Ammon's horn (tissue), 1 donor: ENCODE results near the gene LRIT1.
A peak's percentile ranks its signal among the peaks of the same experiment; 100 is the strongest.

Source experiments
- DNase-seq: peaks from one replicate; pipeline ENCODE4 v3.0.0-alpha.2; 2016; ENCODE audit warnings: low spot score

Gene LRIT1

DNA sequence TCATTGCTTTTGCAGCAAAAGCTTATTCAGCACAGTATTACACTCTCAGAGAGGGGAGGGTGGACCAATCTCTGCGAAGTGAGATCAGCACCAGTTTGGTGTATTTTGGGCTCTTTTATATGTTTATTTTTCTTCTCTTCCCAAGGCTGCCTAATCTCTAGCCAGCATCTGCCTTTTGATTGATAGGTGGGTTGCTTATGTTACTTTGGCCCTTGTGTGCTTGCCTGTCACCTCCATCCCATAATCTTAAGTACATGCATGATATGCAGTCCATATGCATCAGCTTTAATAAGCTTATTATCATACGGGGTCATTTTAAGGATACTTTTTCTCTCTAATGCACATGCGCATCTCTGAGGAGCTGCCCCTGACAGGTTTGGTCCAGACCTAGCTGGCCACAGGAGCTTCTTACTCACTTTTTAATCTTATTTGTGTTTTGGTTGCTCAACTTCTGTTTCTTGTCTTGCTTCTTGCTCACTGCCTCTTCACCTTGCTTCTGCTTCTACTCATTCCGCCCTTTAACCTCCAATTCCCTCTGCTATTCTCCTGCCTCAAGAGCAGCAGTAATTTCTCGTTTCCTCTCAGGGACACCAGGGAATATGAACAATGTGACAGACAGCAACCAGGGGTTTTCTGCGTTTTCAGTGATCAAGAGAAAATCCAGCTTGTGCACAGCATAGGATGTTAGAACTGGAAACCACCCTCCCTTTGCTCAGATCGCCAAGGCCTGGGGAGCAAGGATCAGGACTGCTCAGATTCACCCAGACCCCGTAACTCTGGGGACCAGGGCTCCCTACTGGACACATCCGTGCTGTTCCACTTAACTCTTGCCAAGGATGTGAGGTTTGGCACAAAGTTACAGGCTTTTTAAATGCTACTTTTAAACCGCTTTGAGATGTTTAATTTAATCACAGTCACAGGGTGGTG, 13.5 kb upstream of the LRIT1 start:
- no peak for DNase-seq

DNA sequence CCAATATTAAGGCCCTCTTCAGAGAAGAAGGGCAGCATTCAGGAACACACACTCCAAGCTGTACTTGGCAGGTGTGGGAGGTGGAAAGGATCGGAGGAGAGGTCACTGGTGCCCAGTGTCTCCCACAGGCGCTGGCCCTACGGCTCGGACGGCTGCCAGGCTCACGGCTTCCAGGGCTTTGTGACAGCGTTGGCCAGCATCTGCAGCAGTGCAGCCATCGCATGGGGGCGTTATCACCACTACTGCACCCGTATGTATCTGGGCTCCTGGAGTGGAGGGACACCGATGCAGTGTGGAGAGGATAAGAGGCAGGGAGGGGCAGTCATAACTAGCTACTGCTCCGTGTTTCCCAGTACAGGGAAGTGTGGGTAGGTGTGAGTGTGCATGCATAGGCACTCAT, 7.4 kb upstream of the LRIT1 start:
- no peak for DNase-seq

DNA sequence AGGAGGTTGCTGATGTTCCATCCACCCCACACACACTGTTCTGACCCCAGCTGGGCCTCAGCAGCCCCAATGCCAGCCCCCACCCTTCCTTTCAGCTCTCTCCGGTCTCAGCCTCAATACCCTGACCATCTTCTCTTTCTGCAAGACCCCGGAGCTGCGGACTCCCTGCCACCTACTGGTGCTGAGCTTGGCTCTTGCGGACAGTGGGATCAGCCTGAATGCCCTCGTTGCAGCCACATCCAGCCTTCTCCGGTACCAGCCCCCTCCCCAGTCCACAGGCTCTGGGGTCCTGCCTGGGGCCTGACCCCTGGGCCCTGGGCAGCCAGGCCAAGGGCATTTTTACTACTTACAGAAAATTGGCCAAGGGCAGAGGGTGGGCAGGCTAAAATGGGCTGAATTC, 6.2 kb upstream of the LRIT1 start:
- DNase-seq, result no peak

DNA sequence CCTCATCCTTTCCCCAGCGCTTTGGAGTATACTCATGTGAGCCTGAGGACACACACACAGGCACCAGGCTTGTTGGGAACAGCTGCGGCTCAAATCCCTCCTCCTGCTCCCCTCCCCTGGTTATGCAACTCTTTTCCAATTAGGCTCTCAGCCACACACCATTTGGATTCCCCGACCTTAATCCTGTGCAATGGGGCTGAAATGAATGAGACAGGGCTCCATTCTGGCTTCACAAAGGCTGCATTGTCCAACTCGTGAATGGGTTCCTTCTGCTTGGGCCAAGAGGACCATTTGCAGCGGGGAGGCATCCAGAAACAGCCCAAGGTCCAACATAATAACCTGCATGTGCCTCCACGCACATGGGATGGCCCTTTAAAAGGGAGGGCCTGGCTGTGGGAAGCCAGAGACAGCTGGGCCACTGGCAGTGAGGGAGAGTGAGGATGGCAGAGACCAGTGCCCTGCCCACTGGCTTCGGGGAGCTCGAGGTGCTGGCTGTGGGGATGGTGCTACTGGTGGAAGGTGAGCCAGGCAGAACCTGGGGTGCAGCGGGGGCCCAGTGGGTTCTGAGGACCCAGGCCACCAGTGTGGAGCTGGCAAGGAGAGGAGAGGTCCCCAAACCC, 3.4 kb upstream of the LRIT1 start, which contains the start of gene RGR:
RGR (plus strand) TSS at position 403 of the 620 bp plus-strand sequence; CDS start at position 441, 38 bp downstream.
- peak; percentile 98 for DNase-seq

DNA sequence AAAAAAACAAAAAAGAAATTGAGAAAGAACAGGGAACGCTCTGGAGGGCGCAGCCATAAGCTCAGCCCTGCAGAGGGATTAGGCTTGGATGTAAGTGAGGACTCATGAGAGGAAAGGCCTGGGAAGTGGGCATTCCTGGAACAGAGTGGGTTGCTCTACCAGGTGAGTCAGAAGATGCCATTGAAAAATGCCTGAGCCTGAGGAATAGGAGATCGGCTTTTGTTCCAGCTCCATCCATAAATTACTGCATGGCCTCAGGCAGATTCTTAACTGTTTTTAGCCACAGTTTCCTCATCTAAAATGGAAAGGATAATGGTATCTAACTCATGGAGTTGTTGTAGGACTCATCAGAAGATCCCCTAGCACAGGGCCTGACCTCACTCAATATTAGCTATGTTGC, 2.4 kb upstream of the LRIT1 start:
- no peak for DNase-seq

DNA sequence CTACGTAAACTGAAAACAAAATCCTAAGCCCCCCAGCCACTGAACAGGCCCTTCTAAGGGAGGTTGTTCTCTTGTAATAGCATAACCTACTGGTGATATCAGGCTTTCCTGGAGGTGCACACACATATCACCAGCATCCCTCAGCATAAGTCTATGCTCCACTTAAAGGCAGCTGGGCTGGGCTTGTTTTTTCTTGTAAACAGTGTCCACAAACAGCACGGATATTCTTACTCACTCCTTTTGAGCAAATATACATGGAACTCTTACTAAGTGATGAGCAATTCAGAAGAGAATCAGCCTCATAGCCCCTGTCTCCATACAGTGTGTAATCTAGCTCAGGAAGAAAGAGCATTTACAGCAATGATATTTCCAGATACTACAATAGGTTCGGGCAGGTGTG, 2.4 kb downstream of the LRIT1 start:
- no peak for DNase-seq

DNA sequence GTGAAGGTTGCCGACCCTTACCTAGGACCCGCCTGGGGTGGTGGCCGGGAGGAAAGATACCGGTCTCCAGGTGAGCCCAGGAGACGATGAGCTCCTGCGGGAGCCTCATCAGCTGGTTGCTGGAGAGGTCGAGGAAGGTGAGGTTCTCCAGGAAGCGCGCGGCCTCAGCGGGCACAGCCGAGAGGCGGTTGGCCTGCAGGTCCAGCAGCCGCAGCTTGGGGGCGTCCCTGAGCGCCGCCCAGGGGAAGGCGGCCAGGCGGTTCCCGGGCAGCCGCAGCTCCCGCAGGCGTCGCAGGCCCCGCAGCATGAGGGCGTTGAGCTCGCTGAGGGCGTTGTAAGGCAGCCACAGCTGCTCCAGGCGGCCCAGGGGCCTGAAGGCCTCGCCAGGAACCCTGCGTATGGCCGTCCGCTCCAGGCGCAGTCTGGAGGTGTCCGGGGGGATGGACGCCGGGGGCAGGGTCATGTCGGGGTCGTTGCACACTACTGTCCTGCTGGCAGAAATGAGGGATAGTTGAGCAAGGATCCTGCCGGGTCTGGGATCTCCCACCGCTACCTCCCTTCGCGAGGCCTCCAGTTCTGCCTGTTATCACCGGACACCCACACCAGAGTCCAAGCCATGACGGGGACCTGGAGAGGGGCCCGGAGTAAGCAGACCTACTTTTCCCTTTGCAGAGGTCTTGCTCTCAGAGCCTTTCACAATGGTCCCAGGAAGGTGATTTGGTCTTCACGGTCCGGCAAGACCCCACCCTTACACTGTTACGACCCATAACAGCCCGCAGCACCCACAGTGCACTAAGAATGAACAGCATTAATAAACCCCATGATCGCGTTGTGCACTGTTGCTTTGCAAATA, 3.9 kb downstream of the LRIT1 start:
- DNase-seq, result no peak

DNA sequence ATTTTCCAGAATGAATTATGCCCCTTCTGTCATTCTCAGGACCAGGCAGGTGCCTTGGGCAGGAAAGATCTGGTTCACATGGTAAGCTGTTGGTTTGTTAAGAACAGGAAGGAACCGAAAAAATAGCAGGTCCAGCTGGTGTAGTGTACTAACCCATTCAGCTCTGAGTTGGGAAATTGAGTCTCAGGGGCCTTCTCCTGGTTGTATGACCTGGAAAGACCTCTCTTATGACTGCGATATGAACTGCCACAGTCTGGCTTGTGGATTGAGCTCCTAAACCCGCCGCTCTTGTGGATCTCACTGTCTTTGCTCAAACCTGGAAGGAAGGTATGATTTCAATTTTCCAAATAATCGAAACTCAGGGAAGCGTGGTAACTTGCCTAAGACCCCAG, 4.5 kb downstream of the LRIT1 start:
- no peak for DNase-seq

DNA sequence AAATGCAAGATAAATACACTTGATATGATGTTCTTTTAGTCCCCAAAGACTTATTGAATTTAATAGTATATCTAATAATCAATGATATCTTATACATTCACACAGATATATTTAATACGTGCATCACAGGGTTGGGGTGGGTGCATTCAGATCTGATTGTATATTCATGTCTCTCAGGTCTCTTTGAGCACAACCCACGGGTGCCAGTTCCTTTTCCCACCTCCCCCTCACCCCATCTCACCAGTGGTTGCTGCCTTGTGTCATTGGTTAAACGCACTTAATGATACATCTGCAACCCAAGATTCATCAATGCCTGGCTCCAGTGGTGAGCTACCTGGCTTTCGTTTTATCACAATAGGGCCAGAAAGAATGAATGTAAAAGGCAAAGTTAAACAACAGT, 6.2 kb downstream of the LRIT1 start:
- no peak for DNase-seq

DNA sequence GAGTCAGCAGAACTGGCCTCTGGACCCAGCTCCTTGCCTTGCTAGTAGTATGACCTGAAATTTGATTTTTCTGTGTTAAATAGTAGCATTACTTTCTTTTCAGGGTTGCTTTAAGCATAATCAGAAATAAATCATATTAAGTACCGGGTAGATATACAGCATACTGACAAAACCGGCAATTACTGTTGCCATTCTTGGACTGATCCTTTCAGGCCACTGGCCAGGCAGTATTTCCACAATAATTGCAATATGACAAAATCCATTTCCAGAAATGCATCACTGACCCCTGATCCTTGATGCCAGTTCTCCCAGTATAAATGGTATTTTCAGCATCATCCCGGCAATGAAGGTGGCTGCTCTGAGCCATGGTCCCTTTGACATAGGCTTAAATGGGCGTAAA, 6.9 kb downstream of the LRIT1 start:
- DNase-seq, result no peak

DNA sequence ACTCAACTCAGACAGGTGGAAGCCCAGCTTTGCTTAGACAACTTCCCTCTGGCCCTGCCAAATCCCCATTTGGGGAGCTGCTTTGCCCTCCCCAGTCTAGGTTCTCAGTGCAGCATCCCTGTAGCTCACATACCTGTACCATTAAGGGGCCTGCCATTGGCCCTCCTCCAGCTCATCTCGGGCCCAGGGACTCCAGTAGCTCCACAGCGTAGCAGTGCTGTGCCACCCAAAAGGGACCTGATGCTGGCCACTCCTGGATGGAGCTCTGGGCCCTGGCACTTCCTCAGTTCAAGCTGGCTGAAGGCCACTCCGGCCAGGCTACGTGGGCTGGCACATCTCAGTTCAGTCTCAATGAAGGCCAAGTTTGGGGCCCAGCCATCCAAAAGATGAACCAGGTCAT, 7.4 kb downstream of the LRIT1 start:
- DNase-seq, result no peak

DNA sequence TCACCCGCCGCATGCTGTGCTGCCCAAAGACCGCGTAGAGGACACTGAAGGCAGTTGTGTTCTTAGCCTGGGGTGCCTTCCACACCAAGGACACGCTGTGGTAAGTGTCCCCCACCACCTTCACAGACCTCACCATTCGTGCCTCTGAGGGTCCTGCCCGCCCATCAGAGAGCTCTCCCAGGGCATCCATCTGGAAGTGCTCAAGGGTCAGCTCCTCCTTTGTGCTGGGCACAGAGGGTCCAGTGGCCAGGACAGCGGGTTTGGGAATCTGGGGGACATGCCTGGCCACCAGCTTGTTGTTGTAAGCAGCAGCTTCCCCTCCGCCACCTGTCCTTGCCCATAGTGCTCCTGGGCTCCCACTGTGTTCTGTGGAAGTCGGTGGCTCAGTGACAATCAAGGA, 9.0 kb downstream of the LRIT1 start:
- DNase-seq, result no peak

DNA sequence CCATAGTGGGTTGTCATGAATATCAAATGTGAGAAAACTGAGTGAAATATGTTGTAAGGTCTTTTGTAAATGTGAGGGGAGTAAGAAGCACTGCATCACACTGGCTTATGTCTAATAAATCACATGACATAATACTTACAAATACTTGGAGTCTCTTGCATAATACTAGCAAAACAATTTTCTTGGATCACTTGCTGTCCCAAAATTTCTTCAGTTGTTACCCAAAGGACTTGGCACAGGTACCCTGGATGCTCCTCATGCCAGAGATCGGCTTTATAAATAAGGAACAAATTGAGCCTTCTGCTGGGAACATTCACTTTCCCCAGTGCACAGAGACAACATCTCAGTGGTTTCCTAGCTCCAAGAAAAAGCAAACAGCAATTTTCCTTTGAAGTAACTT, 11.0 kb downstream of the LRIT1 start:
- no peak for DNase-seq

DNA sequence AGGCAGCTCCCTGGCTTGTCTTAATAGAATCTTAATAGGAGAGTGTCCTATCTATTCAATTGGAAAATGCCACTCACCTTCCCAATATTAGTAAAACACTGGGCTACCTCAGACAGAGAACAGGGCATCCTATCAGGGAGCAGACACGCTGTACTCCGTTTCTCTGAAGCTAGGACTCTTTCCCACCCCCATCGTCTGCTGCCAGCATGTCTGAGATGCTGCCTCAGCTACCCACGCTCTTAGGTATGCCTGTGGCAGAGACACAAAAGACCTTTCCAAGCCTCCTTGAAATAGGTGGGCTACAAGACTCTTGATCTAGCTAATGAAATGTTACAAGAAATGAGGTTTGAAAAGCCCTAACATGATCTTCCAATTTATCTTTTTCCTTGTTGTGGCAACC, 13.5 kb downstream of the LRIT1 start:
- no peak for DNase-seq

DNA sequence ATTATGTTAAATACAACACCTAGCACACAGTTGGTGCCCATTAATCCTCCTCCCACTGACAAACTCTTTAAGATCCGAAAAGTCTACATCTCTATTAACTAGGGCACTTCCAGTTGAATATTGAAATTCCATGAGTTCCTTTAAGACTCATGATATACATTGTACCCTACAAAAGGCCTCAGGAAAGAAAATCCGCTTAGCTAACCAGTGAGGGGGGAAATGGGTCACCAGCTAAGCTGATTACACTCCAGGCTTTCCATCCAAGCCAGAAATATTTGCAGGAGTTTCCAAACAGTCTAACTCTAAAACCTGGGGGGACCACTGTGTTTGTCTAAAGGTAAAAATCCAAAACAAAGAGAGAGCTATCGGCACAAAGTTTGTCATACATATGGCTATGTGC, 14.7 kb downstream of the LRIT1 start:
- DNase-seq, result no peak

DNA sequence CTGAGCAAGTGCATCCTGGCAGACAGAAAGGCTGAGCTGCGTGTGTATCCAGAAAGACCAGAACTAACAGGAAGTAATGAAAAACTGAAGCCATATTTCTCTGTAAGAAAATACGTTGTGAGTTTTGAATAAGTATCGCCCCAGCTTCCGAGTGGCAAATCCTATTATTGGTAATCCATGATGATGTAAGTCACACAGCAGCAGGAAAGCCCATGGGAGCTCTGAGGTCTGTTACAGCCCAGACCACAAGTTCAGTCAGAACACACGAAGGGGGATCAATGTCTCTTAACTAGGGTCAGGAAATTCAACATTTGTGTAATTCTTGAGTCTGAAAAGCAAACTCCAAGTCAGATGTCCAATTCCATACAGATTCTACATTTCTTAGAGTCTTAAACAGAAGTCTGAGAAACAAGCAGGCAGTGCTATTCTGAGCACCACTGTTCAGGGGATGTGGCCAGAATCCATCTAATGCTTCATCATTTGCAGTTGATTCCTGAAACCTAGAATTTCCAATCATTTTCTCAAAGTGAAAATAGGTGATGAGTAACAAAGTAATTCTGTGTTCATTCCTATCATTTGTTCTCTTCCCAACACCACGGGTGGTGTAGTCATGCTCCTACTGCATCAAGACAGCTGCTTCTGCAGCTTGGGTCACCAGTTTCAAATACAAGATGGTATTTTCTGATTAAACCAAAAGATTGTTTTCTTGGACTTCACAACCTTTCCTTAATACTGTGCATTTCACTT, 15.7 kb downstream of the LRIT1 start, which contains the start of gene LRIT2:
LRIT2 (minus strand) TSS at position 118 of the 747 bp plus-strand sequence; CDS start at position 94, 24 bp downstream.
- DNase-seq, result no peak

DNA sequence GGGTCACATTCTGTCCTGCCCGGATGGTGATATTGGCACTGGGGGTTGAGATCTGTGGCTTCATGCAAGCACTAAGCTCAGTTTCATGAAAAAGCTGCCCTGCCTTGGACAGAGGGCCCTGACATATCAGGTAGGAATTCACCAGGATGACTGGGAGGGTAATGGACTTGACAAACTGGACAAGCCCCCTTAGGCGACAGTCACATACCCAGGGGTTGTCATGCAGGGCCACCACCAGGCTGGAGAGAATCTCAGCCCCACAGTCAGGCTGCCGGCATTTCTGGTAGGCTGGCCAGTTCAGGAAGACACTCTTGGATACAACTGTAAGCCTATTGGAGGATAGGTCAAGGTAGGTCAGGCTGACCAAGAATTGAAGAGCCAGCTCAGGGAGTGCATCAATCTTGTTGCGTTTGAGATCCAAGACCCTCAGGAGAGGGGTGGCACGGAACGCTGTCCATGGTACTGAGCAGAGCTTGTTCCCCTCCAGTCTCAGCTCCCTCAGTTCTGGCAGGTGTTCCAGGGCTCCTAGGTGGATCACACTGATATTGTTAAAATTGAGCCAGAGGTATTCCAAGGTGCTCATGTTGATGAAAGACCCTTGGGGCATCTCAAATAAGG, 16.8 kb downstream of the LRIT1 start:
- no peak for DNase-seq

DNA sequence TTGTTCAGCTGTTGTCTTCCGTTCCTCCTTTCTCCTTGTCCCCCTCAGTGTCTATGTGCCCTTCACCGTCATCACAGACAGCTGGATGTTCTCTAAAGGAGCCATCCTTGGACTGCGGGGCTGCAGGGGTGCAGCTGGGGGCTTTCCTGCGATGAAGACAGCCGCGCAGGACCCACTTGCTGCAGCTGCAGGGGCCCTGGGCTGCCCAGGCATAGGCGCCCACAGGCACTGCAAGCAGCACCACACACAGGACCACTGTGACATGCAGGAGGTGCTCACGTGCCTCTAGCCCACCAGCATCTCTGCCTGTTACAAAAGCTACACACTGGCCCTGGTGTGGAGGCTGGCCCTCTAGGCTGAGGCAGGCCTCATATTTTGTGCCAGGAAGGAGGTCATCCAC, 19.4 kb downstream of the LRIT1 start:
- no peak for DNase-seq

DNA sequence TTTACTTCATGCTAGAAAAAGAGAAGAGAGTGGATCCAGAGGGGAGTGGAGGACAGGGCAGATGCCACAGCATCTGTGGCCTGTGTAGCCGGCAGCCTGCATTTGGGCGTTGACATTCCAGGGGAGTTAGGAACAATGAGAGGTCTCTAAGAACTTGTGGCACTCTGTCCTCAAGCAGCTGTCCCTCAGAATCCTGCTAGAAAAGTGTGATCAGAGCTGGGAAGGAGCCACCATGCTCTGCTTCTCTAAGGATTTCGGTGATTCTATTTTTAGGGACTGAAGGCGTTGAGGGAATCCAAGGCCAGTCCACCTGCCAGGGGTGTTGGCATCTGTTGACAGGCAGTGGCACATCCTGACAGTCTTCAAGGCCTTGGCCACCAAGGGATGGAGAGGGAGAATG, 23.6 kb downstream of the LRIT1 start:
- no peak for DNase-seq

DNA sequence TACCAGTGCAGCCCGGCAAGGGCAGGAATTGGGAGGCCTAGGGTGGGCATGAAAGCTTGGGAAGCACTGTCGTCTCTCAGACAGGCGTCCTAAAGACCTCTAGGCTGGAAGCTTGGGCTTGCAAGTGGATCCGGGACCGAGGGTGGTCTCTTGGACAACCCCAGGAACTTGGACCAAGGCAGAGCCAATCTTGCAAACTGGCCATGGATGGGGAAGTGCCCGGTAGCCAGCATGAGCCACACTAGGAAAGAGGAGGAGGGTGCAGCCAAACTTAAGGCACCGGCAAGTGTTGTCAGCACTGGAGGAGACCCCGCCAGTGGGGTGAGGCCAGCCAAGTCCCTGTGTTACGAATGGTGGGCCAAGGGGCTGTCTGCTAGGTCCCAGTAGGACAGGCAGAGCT, 24.5 kb downstream of the LRIT1 start:
- DNase-seq, result no peak

DNA sequence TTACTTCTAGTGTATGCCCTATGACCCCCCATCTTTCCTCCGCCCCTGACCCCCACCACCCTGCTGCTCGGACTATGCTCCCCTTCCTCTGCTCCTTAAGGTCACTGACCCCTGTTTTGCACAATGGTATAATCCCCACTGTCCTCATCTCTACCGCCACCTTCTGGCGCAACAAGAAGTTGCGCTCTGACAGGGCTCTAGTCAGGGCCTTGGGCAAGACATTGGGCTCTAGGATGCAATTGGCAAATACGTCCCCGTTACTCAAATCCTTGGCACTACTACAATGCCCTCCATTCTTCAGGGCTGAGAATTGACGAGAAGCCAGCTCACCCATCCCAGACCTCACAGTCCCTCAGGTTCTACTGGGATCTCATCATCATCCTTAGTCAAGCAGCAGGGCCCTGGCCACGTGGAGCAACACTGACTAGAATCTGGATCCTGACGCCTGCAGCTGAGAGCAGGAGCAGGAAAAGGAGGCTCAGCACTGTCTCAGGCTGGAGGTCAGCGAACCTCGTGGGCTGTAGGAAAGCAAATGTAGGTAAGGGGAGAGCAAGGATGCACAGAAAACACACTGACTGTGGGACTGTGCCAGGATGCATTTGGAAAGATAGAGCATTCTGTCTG, 26.6 kb downstream of the LRIT1 start:
- peak; percentile 28 for DNase-seq
